Fibroblast of lung (primary cell): ENCODE measurements around the gene COL27A1. TPM values are rescaled to one million over a fixed set of nuclear protein-coding genes. Genes with fewer than 3 reads are reported as not detected.

Source experiments
- DNase-seq, 2 donors: peaks; one replicate each; pipeline versions ENCODE4 v3.0.0 to v3.0.0-alpha.2; 2010; ENCODE audit warnings: low read depth in 2 of 2
- H2AFZ ChIP-seq: 2 replicates; pipeline ENCODE4 v1.5.1; 2012; ENCODE audit warnings: low read length, control low read depth, inconsistent platforms
- H3K27ac ChIP-seq: 2 replicates; pipeline ENCODE4 v1.5.1; 2011; ENCODE audit warnings: low read length, control low read depth; ENCODE audit not compliant: insufficient read depth
- H3K27me3 ChIP-seq: 2 replicates; pipeline ENCODE4 v1.5.1; 2011; ENCODE audit warnings: mild to moderate bottlenecking, low read length; ENCODE audit not compliant: control insufficient read depth, insufficient read depth
- H3K36me3 ChIP-seq: 2 replicates; pipeline ENCODE4 v1.5.1; 2011; ENCODE audit warnings: low read length; ENCODE audit not compliant: control insufficient read depth, insufficient read depth
- H3K4me1 ChIP-seq: 2 replicates; pipeline ENCODE4 v1.5.1; 2011; ENCODE audit warnings: low read length; ENCODE audit not compliant: control insufficient read depth, insufficient read depth; ENCODE audit errors: extremely low read depth
- H3K4me2 ChIP-seq: 2 replicates; pipeline ENCODE4 v1.5.1; 2011; ENCODE audit warnings: low read length, control low read depth; ENCODE audit not compliant: insufficient read depth; ENCODE audit errors: extremely low read depth
- H3K4me3 ChIP-seq, 4 experiments: fragments of 200-600 bp in 1 of 4; sonication (generic) in 1 of 4; replicated peaks in 1 of 4; 2 replicates each; pipeline ENCODE4 v1.5.1; 2011 to 2016; ENCODE audit warnings: low read length in 4 of 4, low read depth in 3 of 4, mild to moderate bottlenecking in 3 of 4, control low read depth in 2 of 4, inconsistent platforms in 1 of 4, mixed read lengths in 1 of 4; ENCODE audit not compliant: insufficient read depth in 1 of 4; ENCODE audit errors: control extremely low read depth in 1 of 4
- H3K79me2 ChIP-seq: 2 replicates; pipeline ENCODE4 v1.5.1; 2012; ENCODE audit warnings: mild to moderate bottlenecking, low read length, inconsistent platforms; ENCODE audit not compliant: control insufficient read depth, insufficient read depth
- H3K9ac ChIP-seq: 2 replicates; pipeline ENCODE4 v1.5.1; 2011; ENCODE audit warnings: mild to moderate bottlenecking, low read length, control low read depth; ENCODE audit not compliant: insufficient read depth
- H3K9me3 ChIP-seq: 2 replicates; pipeline ENCODE4 v1.5.1; 2012; ENCODE audit warnings: low read depth, low read length; ENCODE audit not compliant: control insufficient read depth, insufficient read depth
- H4K20me1 ChIP-seq: 2 replicates; pipeline ENCODE4 v1.5.1; 2011; ENCODE audit warnings: low read length; ENCODE audit not compliant: control insufficient read depth, insufficient read depth; ENCODE audit errors: extremely low read depth
- CTCF ChIP-seq, 2 donors: IDR thresholded peaks in 1 of 2; conservative IDR thresholded peaks in 1 of 2; 1 replicate in 1 of 2; 2 replicates in 1 of 2; pipeline ENCODE4 v1.5.1; 2011 to 2012; ENCODE audit warnings: low read length in 2 of 2, control low read depth in 1 of 2, inconsistent platforms in 1 of 2, low read depth in 1 of 2, mild to moderate bottlenecking in 1 of 2
- EZH2 ChIP-seq: IDR thresholded peaks from 2 replicates; pipeline ENCODE4 v1.5.1; 2012; ENCODE audit warnings: low read length, control low read depth, mild to moderate bottlenecking; ENCODE audit errors: missing control alignments
- polyA plus RNA-seq, 2 donors: library from polyadenylated mRNA; depleted of rRNA in 1 of 2; stranded (reverse) in 1 of 2; unstranded in 1 of 2; fragments of >200 nt; gene quantifications; 2 replicates each; pipeline ENCODE4 v1.2.1, GENCODE V29; 2011 to 2012; ENCODE audit warnings: missing spikeins in 1 of 2
- total RNA-seq: library from RNA; depleted of rRNA; stranded (reverse); fragments of >200 nt; gene quantifications from 2 replicates; pipeline ENCODE4 v1.2.1, GENCODE V29; 2014

Gene COL27A1
- total and polyA plus RNA-seq, 2 donors (not counting 1 experiment from before 2014, with no cell fraction given) = 2.4 to 5.4 TPM

GRCh38 chr9:114287763-114288192 is 132.4 kb downstream of the COL27A1 start:
- no peak for DNase-seq
- Histone ChIP-seq H3K9me3 (no peaks in the 10 kb centered on the region), H3K4me1 (peaks cover 14% of the 10 kb centered on the region), H3K79me2 (no peaks in the 10 kb centered on the region), H3K27ac (no peak overlapping the region), H3K4me2 (no peak overlapping the region), H3K9ac (no peak overlapping the region), H4K20me1 (no peaks in the 10 kb centered on the region), H2AFZ (no peak overlapping the region), H3K27me3 (no peaks in the 10 kb centered on the region), H3K4me3 (no peak overlapping the region), H3K36me3 (peaks cover 3% of the 10 kb centered on the region)
- TF ChIP-seq EZH2 = no peak

GRCh38 chr9:114288193-114289091 is 133.1 kb downstream of the COL27A1 start:
- Histone ChIP-seq H4K20me1 (no peaks in the 10 kb centered on the region), H3K27ac (no peak overlapping the region), H3K79me2 (no peaks in the 10 kb centered on the region), H3K27me3 (no peaks in the 10 kb centered on the region), H3K36me3 (peaks cover 3% of the 10 kb centered on the region), H3K9me3 (no peaks in the 10 kb centered on the region), H2AFZ (no peak overlapping the region), H3K9ac (no peak overlapping the region), H3K4me3 (no peak overlapping the region), H3K4me1 (peaks cover 14% of the 10 kb centered on the region), H3K4me2 (no peak overlapping the region)
- peak in 1 of 2 donors; percentile 81 for DNase-seq
- TF ChIP-seq CTCF (conservative IDR thresholded peaks at IDR 0.05 in 1 of 2, IDR thresholded peaks at IDR 0.05 in 1 of 2; ENCODE audit: low read depth in 1 of 2, low read length in 2 of 2) (no peak), EZH2 (no peak)

GRCh38 chr9:114289106-114289505 is 133.8 kb downstream of the COL27A1 start:
- Histone ChIP-seq H3K4me3 (no peak overlapping the region), H4K20me1 (no peaks in the 10 kb centered on the region), H2AFZ (no peak overlapping the region), H3K9ac (no peak overlapping the region), H3K27me3 (no peaks in the 10 kb centered on the region), H3K9me3 (no peaks in the 10 kb centered on the region), H3K4me2 (no peak overlapping the region), H3K36me3 (peaks cover 3% of the 10 kb centered on the region), H3K27ac (no peak overlapping the region), H3K4me1 (peaks cover 14% of the 10 kb centered on the region), H3K79me2 (no peaks in the 10 kb centered on the region)
- DNase-seq = no peak
- TF ChIP-seq EZH2 (no peak), CTCF (conservative IDR thresholded peaks at IDR 0.05 in 1 of 2, IDR thresholded peaks at IDR 0.05 in 1 of 2; ENCODE audit: low read depth in 1 of 2, low read length in 2 of 2) (no peak)
